Activated naive CD8-positive, alpha-beta T cell treated with anti-CD3 and anti-CD28 coated beads, Interleukin-2, amount 10 ng/mL, durations not matched to agents 7 days and 5 days (primary cell): ENCODE data around the gene NEXMIF. TPM values are rescaled to one million over a fixed set of nuclear protein-coding genes. Genes with fewer than 3 reads are reported as not detected.
"Not testable (repeated sequence)": the region's sequence is repeated elsewhere in the genome, so short reads cannot be mapped to it uniquely, and the experiment has no call there.

Source experiments
- ATAC-seq: fragments of 150-1000 bp; cut with Tn5 transposase; one replicate; pipeline ENCODE4 v1.10.0; 2021; ENCODE audit warnings: low read depth, moderate library complexity
- POLR2A ChIA-PET: fragments of 350-600 bp; sonication (Branson Sonifier 250); formaldehyde crosslinking; loops from one replicate; lab custom pipeline; 2021; ENCODE audit warnings: antibody characterized with exemption; lab: Charles Lee
- DNase-seq: peaks from one replicate; pipeline ENCODE4 v3.0.0; 2021
- H3K27ac Mint-ChIP-seq: one replicate; pipeline ENCODE4 v1.8.0; 2022; ENCODE audit warnings: mild to moderate bottlenecking, mixed read lengths
- H3K27me3 Mint-ChIP-seq: one replicate; pipeline ENCODE4 v1.8.0; 2022; ENCODE audit warnings: mild to moderate bottlenecking, moderate library complexity, mixed read lengths
- H3K36me3 Mint-ChIP-seq: one replicate; pipeline ENCODE4 v1.8.0; 2021; ENCODE audit warnings: mild to moderate bottlenecking, mixed read lengths
- H3K4me1 Mint-ChIP-seq: one replicate; pipeline ENCODE4 v1.8.0; 2021; ENCODE audit warnings: mixed read lengths
- H3K4me3 Mint-ChIP-seq: one replicate; pipeline ENCODE4 v1.8.0; 2022; ENCODE audit warnings: mild to moderate bottlenecking, moderate library complexity, mixed read lengths
- H3K9me3 Mint-ChIP-seq: one replicate; pipeline ENCODE4 v1.8.0; 2021; ENCODE audit warnings: mixed read lengths
- total RNA-seq, 2 experiments: library from RNA; stranded (reverse); gene quantifications; one replicate each; pipeline ENCODE4 v1.2.3, GENCODE V29; 2021

Gene NEXMIF
- total RNA-seq, 2 experiments from 2014 or later, result 1.3 to 1.6 TPM

- no peaks in the 10 kb centered on the region for H3K27me3 Mint-ChIP-seq
- ATAC-seq (no peak), DNase-seq (no peak)
- no peak overlapping the region for H3K27ac Mint-ChIP-seq
- POLR2A ChIA-PET, result no interaction called here
- H3K9me3 Mint-ChIP-seq, result no peaks in the 10 kb centered on the region
- H3K4me3 Mint-ChIP-seq, result no peak overlapping the region
- H3K4me1 Mint-ChIP-seq, result peaks cover 2% of the 10 kb centered on the region
- no peaks in the 10 kb centered on the region for H3K36me3 Mint-ChIP-seq
These were observed 150.3 kb downstream of the NEXMIF start for GRCh38 chrX:74774988-74775387.

- H3K9me3 Mint-ChIP-seq, result no peaks in the 10 kb centered on the region
- DNase-seq (no peak), ATAC-seq (no peak)
- H3K27me3 Mint-ChIP-seq, result no peaks in the 10 kb centered on the region
- peaks cover 1% of the 10 kb centered on the region for H3K36me3 Mint-ChIP-seq
- no peak overlapping the region for H3K4me3 Mint-ChIP-seq
- H3K4me1 Mint-ChIP-seq, result no peaks in the 10 kb centered on the region
- POLR2A ChIA-PET, result no interaction called here
- no peak overlapping the region for H3K27ac Mint-ChIP-seq
These were observed 188.8 kb downstream of the NEXMIF start for GRCh38 chrX:74736450-74736849.

DNA sequence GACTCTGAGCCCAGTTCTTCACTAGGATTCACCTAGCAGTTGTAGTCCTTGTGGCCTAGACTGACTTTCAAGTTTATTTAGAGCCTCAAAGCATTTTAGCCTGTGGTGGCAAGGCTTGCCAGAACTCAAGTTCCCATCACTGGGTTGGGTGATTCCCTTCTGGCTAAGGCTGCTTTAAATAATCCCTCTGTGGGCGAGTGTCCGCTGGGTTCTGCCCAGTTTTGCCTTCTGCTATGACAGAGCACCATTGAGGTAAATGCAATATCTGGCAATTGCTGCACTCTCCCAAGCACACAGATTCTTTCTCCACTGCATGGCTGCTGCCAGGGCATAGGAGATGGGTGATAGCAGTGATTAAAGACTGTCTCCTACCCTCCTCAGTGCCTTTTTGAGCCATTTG lies 220.0 kb downstream of the NEXMIF start:
- no peak for ATAC-seq
- no peak overlapping the region for H3K4me3 Mint-ChIP-seq
- no peaks in the 10 kb centered on the region for H3K27me3 Mint-ChIP-seq
- no peak for DNase-seq
- H3K36me3 Mint-ChIP-seq, result no peaks in the 10 kb centered on the region
- POLR2A ChIA-PET, result no interaction called here
- H3K4me1 Mint-ChIP-seq, result no peaks in the 10 kb centered on the region
- H3K9me3 Mint-ChIP-seq, result no peaks in the 10 kb centered on the region
- no peak overlapping the region for H3K27ac Mint-ChIP-seq

- ATAC-seq, POLR2A ChIA-PET, H3K27ac Mint-ChIP-seq: not testable (repeated sequence)
These were observed 223.9 kb downstream of the NEXMIF start for GRCh38 chrX:74701343-74701742.

DNA sequence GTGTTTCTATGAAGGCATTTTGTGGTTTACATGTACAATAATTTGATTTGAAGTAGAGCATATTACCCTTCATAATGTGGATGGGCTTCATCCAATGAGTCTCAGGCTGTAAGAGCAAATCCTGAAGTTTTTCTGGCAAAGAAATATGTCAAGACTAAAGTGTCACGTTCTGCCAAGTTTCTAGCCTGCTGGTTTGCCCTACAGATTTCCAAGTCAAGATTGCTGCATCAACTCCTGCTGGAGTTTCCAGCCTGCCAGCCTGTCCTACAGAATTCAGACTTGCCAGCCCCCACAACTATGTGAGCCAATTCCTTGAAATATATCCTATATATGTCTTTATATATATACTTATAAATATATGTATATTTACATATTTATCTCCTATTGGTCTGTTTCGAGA lies 240.8 kb downstream of the NEXMIF start:
- Mint-ChIP-seq H3K9me3 (peaks cover 1% of the 10 kb centered on the region), H3K27ac (no peak overlapping the region), H3K4me1 (no peaks in the 10 kb centered on the region), H3K27me3 (no peaks in the 10 kb centered on the region), H3K4me3 (no peak overlapping the region), H3K36me3 (no peaks in the 10 kb centered on the region)
- no peak for DNase-seq
- ATAC-seq, result no peak
- POLR2A ChIA-PET, result no interaction called here

More at GRCh38 chrX:74701343-74701742, 223.9 kb downstream of the NEXMIF start:
- DNase-seq, H3K4me1 Mint-ChIP-seq, H3K36me3 Mint-ChIP-seq, H3K4me3 Mint-ChIP-seq, H3K9me3 Mint-ChIP-seq, H3K27me3 Mint-ChIP-seq: not testable (repeated sequence)

Other genes with a start within 250 kb of the NEXMIF start
- gene ABCB7, start 230.8 kb upstream of the NEXMIF start, total RNA-seq, result 10 to 100 TPM; 25.4 to 26.3 TPM